Measurements from ENCODE around the gene FXR1. TPM values are rescaled to one million over a fixed set of nuclear protein-coding genes. Genes with fewer than 3 reads are reported as not detected.
A peak's percentile ranks its signal among the peaks of the same experiment; 100 is the strongest.

The FXR1 gene
- total and polyA plus RNA-seq, 2 donors (not counting 1 experiment from before 2014, with no cell fraction given) = 148 to 252 TPM

- Histone ChIP-seq H3K9me3 (ENCODE audit: control insufficient read depth, insufficient read depth, low read depth, low read length) (no peaks in the 10 kb centered on the region), H2AFZ (ENCODE audit: low read length) (no peak overlapping the region), H3K36me3 (ENCODE audit: control insufficient read depth, insufficient read depth, low read length) (no peaks in the 10 kb centered on the region), H4K20me1 (ENCODE audit: control insufficient read depth, extremely low read depth, insufficient read depth, low read length) (no peaks in the 10 kb centered on the region), H3K9ac (ENCODE audit: insufficient read depth, low read length) (no peak overlapping the region), H3K4me3 (replicated peaks in 1 of 4; ENCODE audit: control extremely low read depth in 1 of 4, insufficient read depth in 1 of 4, low read depth in 3 of 4, low read length in 4 of 4) (no peak overlapping the region), H3K4me2 (ENCODE audit: extremely low read depth, insufficient read depth, low read length) (no peak overlapping the region), H3K79me2 (ENCODE audit: control insufficient read depth, insufficient read depth, low read length) (no peaks in the 10 kb centered on the region), H3K27me3 (ENCODE audit: control insufficient read depth, insufficient read depth, low read length) (no peaks in the 10 kb centered on the region), H3K4me1 (ENCODE audit: control insufficient read depth, extremely low read depth, insufficient read depth, low read length) (no peaks in the 10 kb centered on the region), H3K27ac (ENCODE audit: insufficient read depth, low read length) (no peak overlapping the region)
- TF ChIP-seq CTCF (conservative IDR thresholded peaks at IDR 0.05 in 1 of 2, IDR thresholded peaks at IDR 0.05 in 1 of 2; ENCODE audit: low read depth in 1 of 2, low read length in 2 of 2) (no peak), EZH2 (IDR thresholded peaks at IDR 0.05; ENCODE audit: low read length, missing control alignments) (no peak)
- peak in 1 of 2 donors; percentile 5 for DNase-seq (ENCODE audit: low read depth in 2 of 2)
These were observed 37.3 kb upstream of the FXR1 start for GRCh38 chr3:180875124-180875698.

GRCh38 chr3:180881065-180881801 is 31.2 kb upstream of the FXR1 start:
- Histone ChIP-seq H3K9ac (ENCODE audit: insufficient read depth, low read length) (no peak overlapping the region), H2AFZ (ENCODE audit: low read length) (no peak overlapping the region), H4K20me1 (ENCODE audit: control insufficient read depth, extremely low read depth, insufficient read depth, low read length) (no peaks in the 10 kb centered on the region), H3K27ac (ENCODE audit: insufficient read depth, low read length) (no peak overlapping the region), H3K27me3 (ENCODE audit: control insufficient read depth, insufficient read depth, low read length) (no peaks in the 10 kb centered on the region), H3K36me3 (ENCODE audit: control insufficient read depth, insufficient read depth, low read length) (no peaks in the 10 kb centered on the region), H3K9me3 (ENCODE audit: control insufficient read depth, insufficient read depth, low read depth, low read length) (no peaks in the 10 kb centered on the region), H3K4me1 (ENCODE audit: control insufficient read depth, extremely low read depth, insufficient read depth, low read length) (no peaks in the 10 kb centered on the region), H3K79me2 (ENCODE audit: control insufficient read depth, insufficient read depth, low read length) (no peaks in the 10 kb centered on the region), H3K4me2 (ENCODE audit: extremely low read depth, insufficient read depth, low read length) (no peak overlapping the region), H3K4me3 (replicated peaks in 1 of 4; ENCODE audit: control extremely low read depth in 1 of 4, insufficient read depth in 1 of 4, low read depth in 3 of 4, low read length in 4 of 4) (no peak overlapping the region)
- TF ChIP-seq EZH2 (IDR thresholded peaks at IDR 0.05; ENCODE audit: low read length, missing control alignments) = no peak
- TF ChIP-seq CTCF (conservative IDR thresholded peaks at IDR 0.05 in 1 of 2, IDR thresholded peaks at IDR 0.05 in 1 of 2; ENCODE audit: low read depth in 1 of 2, low read length in 2 of 2) = no peak
- DNase-seq (ENCODE audit: low read depth in 2 of 2) = no peak

GRCh38 chr3:180882115-180882514 is 30.4 kb upstream of the FXR1 start:
- H3K27me3 ChIP-seq (ENCODE audit: control insufficient read depth, insufficient read depth, low read length) = no peaks in the 10 kb centered on the region
- H3K36me3 ChIP-seq (ENCODE audit: control insufficient read depth, insufficient read depth, low read length) = no peaks in the 10 kb centered on the region
- TF ChIP-seq EZH2 (IDR thresholded peaks at IDR 0.05; ENCODE audit: low read length, missing control alignments) (no peak), CTCF (conservative IDR thresholded peaks at IDR 0.05 in 1 of 2, IDR thresholded peaks at IDR 0.05 in 1 of 2; ENCODE audit: low read depth in 1 of 2, low read length in 2 of 2) (no peak)
- no peaks in the 10 kb centered on the region for H3K4me1 ChIP-seq (ENCODE audit: control insufficient read depth, extremely low read depth, insufficient read depth, low read length)
- H4K20me1 ChIP-seq (ENCODE audit: control insufficient read depth, extremely low read depth, insufficient read depth, low read length) = no peaks in the 10 kb centered on the region
- DNase-seq (ENCODE audit: low read depth in 2 of 2) = no peak
- H3K79me2 ChIP-seq (ENCODE audit: control insufficient read depth, insufficient read depth, low read length) = no peaks in the 10 kb centered on the region
- no peak overlapping the region for H3K4me2 ChIP-seq (ENCODE audit: extremely low read depth, insufficient read depth, low read length)
- H3K4me3 ChIP-seq (replicated peaks in 1 of 4; ENCODE audit: control extremely low read depth in 1 of 4, insufficient read depth in 1 of 4, low read depth in 3 of 4, low read length in 4 of 4) = no peak overlapping the region
- H3K9ac ChIP-seq (ENCODE audit: insufficient read depth, low read length) = no peak overlapping the region
- H2AFZ ChIP-seq (ENCODE audit: low read length) = no peak overlapping the region
- H3K27ac ChIP-seq (ENCODE audit: insufficient read depth, low read length) = no peak overlapping the region
- no peaks in the 10 kb centered on the region for H3K9me3 ChIP-seq (ENCODE audit: control insufficient read depth, insufficient read depth, low read depth, low read length)

Measured in fibroblast of lung (primary cell).